GM06990 (cell line): Measurements from ENCODE around the gene GALNT16.

ENCODE experiments used
- DNase-seq: peaks from one replicate; pipeline ENCODE4 v3.0.0-alpha.2; 2011; ENCODE audit not compliant: insufficient read length; ENCODE audit errors: extremely low read depth
- H3K27me3 ChIP-seq: replicated peaks from 2 replicates; pipeline ENCODE4 v1.6.0; 2011; ENCODE audit warnings: low read length; ENCODE audit not compliant: control insufficient read depth, insufficient read depth
- H3K36me3 ChIP-seq: 2 replicates; pipeline ENCODE4 v1.5.1; 2011; ENCODE audit warnings: low read length; ENCODE audit not compliant: control insufficient read depth, insufficient read depth
- H3K4me3 ChIP-seq: replicated peaks from 2 replicates; pipeline ENCODE4 v1.5.1; 2011; ENCODE audit warnings: low read depth, mild to moderate bottlenecking, control low read depth, low read length
- CTCF ChIP-seq: IDR thresholded peaks from 2 replicates; pipeline ENCODE4 v1.5.1; 2011; ENCODE audit warnings: low read length, control low read depth, mild to moderate bottlenecking, inconsistent platforms; ENCODE audit not compliant: insufficient read depth, poor library complexity, severe bottlenecking

Gene GALNT16

DNA sequence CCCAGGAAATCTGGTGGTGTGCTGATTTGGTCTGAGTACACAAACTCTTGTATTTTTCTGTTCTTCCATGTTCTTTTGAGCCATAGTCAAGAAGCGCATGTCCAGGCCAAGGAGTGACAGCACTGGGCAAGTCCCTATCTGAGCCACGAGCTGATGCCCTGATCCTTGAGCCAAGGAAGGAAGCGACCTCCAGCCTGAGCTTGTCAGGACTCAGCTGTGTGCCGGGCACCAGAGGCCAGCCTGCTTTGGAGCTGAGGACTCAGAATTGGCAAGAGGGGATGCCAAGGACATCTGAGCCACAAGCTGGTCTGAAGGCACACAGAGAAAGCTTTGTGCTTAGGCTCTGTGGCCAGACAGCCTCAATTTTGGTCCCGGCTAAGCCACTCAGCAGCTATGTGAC is 52.6 kb downstream of the GALNT16 start:
- H3K27me3 ChIP-seq, result no peaks in the 10 kb centered on the region
- no peak for DNase-seq
- no peak for TF ChIP-seq CTCF
- no peaks in the 10 kb centered on the region for H3K36me3 ChIP-seq
- H3K4me3 ChIP-seq, result no peak overlapping the region

DNA sequence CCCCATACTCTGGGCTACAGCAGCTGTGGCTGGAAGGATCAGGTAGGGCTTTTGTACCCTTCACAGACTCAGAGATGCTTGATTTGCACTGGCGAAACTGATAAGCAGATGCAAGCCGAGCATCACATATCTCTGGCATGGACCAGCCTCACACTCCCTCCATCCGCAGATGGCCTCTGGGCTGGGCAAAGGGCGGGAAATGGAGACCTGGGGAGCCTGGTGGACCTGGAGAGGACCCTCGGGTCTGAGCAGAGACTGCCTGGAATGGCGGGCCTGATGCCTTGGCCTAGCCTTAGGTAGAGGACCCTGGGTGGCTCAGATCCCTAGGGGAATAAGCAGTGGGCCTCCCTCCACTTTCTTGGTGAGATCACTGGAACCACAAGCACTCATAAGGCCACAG is 53.2 kb downstream of the GALNT16 start:
- Histone ChIP-seq H3K27me3 (no peaks in the 10 kb centered on the region), H3K4me3 (no peak overlapping the region), H3K36me3 (no peaks in the 10 kb centered on the region)
- no peak for TF ChIP-seq CTCF
- no peak for DNase-seq

- no peaks in the 10 kb centered on the region for H3K36me3 ChIP-seq
- DNase-seq, result no peak
- no peaks in the 10 kb centered on the region for H3K27me3 ChIP-seq
- TF ChIP-seq CTCF, result no peak
- H3K4me3 ChIP-seq, result no peak overlapping the region
Measured at GRCh38 chr14:69314327-69314726, 54.4 kb downstream of the GALNT16 start.

- no peak for TF ChIP-seq CTCF
- Histone ChIP-seq H3K27me3 (no peaks in the 10 kb centered on the region), H3K4me3 (no peak overlapping the region), H3K36me3 (no peaks in the 10 kb centered on the region)
- DNase-seq, result no peak
Measured at GRCh38 chr14:69315301-69315700, 55.3 kb downstream of the GALNT16 start.

GRCh38 chr14:69316449-69317101 is 56.6 kb downstream of the GALNT16 start:
- TF ChIP-seq CTCF, result no peak
- Histone ChIP-seq H3K4me3 (no peak overlapping the region), H3K36me3 (no peaks in the 10 kb centered on the region), H3K27me3 (no peaks in the 10 kb centered on the region)
- no peak for DNase-seq
